Neural cell (in vitro differentiated cells): ENCODE results near the gene CASP12. TPM values are rescaled to one million over a fixed set of nuclear protein-coding genes. Genes with fewer than 3 reads are reported as not detected.

Experiments used
- H2AFZ ChIP-seq: fragments of 200-600, 300-800 bp; sonication (generic), shearing (Covaris generic); 2 replicates; pipeline ENCODE4 v1.6.0; 2014; ENCODE audit warnings: low read depth, mild to moderate bottlenecking, antibody characterized with exemption, low read length, moderate library complexity
- H3F3A ChIP-seq: fragments of 200-600 bp; shearing (Covaris generic); 2 replicates; pipeline ENCODE4 v1.6.1; 2016; ENCODE audit warnings: mild to moderate bottlenecking, moderate library complexity, mixed read lengths, antibody characterized with exemption, low read length; ENCODE audit not compliant: insufficient read depth, poor library complexity, severe bottlenecking
- H3K27ac ChIP-seq: fragments of 200-600, 300-800 bp; sonication (generic), shearing (Covaris generic); 2 replicates; pipeline ENCODE4 v1.5.1; 2014; ENCODE audit warnings: mild to moderate bottlenecking, low read length, moderate library complexity
- H3K27me3 ChIP-seq: fragments of 300-800, 200-600 bp; sonication (generic), shearing (Covaris generic); 2 replicates; pipeline ENCODE4 v1.6.0; 2014; ENCODE audit warnings: mild to moderate bottlenecking, low read depth, low read length, moderate library complexity; ENCODE audit not compliant: insufficient read depth
- H3K36me3 ChIP-seq: fragments of 300-800, 200-600 bp; sonication (generic), shearing (Covaris generic); 2 replicates; pipeline ENCODE4 v1.5.1; 2014; ENCODE audit warnings: mild to moderate bottlenecking, antibody characterized with exemption, low read length, moderate library complexity; ENCODE audit not compliant: insufficient read depth
- H3K4me2 ChIP-seq: fragments of 300-800, 200-600 bp; sonication (generic), shearing (Covaris generic); 2 replicates; pipeline ENCODE4 v1.6.0; 2014; ENCODE audit warnings: mild to moderate bottlenecking, low read length
- H3K4me3 ChIP-seq: fragments of 300-800, 200-600 bp; sonication (generic), shearing (Covaris generic); 2 replicates; pipeline ENCODE4 v1.5.1; 2014; ENCODE audit warnings: mild to moderate bottlenecking, low read length, moderate library complexity
- H3K79me2 ChIP-seq: fragments of 200-600 bp; shearing (Covaris generic); replicated peaks from 2 replicates; pipeline ENCODE4 v1.6.0; 2014; ENCODE audit warnings: mild to moderate bottlenecking, low read length, moderate library complexity; ENCODE audit not compliant: insufficient read depth
- H3K9ac ChIP-seq: fragments of 300-800, 200-600 bp; sonication (generic), shearing (Covaris generic); 2 replicates; pipeline ENCODE4 v1.6.1; 2016; ENCODE audit warnings: mild to moderate bottlenecking, low read length, mixed read lengths
- H3K9me2 ChIP-seq: fragments of 200-600 bp; shearing (Covaris generic); 2 replicates; pipeline ENCODE4 v1.6.1; 2016; ENCODE audit warnings: mild to moderate bottlenecking, low read length, mixed read lengths; ENCODE audit not compliant: insufficient read depth
- H3K9me3 ChIP-seq: fragments of 200-600, 300-800 bp; sonication (generic), shearing (Covaris generic); 2 replicates; pipeline ENCODE4 v1.6.1; 2016; ENCODE audit warnings: mild to moderate bottlenecking, mixed run types, low read length, moderate library complexity, mixed read lengths
- H4K20me1 ChIP-seq: fragments of 200-600 bp; shearing (Covaris generic); 2 replicates; pipeline ENCODE4 v1.6.1; 2016; ENCODE audit warnings: mild to moderate bottlenecking, mixed run types; ENCODE audit not compliant: insufficient read depth
- CTCF ChIP-seq: fragments of 450-650 bp; IDR thresholded peaks from 2 replicates; pipeline ENCODE4 v1.5.1; 2014; ENCODE audit warnings: antibody characterized with exemption, mild to moderate bottlenecking, moderate library complexity; ENCODE audit not compliant: poor library complexity, severe bottlenecking
- EP300 ChIP-seq: fragments of 450-650 bp; conservative IDR thresholded peaks from 2 replicates; pipeline ENCODE4 v1.6.1; 2014; ENCODE audit warnings: antibody characterized with exemption, mild to moderate bottlenecking, moderate library complexity; ENCODE audit not compliant: poor library complexity, severe bottlenecking
- EZH2 ChIP-seq: fragments of 200-600, 300-800 bp; shearing (Covaris generic), sonication (generic); IDR thresholded peaks from 2 replicates; pipeline ENCODE4 v1.6.1; 2014; ENCODE audit warnings: antibody characterized with exemption, low read length, borderline replicate concordance, mild to moderate bottlenecking; ENCODE audit not compliant: insufficient read depth, poor library complexity, severe bottlenecking
- MXI1 ChIP-seq: fragments of 450-650 bp; conservative IDR thresholded peaks from 2 replicates; pipeline ENCODE4 v1.6.1; 2014; ENCODE audit warnings: antibody characterized with exemption, mild to moderate bottlenecking; ENCODE audit not compliant: poor library complexity, severe bottlenecking
- POLR2AphosphoS5 ChIP-seq: IDR thresholded peaks from 2 replicates; pipeline ENCODE4 v1.6.1; 2012
- RAD21 ChIP-seq: fragments of 450-650 bp; conservative IDR thresholded peaks from 2 replicates; pipeline ENCODE4 v1.6.1; 2014; ENCODE audit warnings: antibody characterized with exemption, mild to moderate bottlenecking, moderate library complexity
- REST ChIP-seq: IDR thresholded peaks from 2 replicates; pipeline ENCODE4 v1.6.1; 2012; ENCODE audit warnings: borderline replicate concordance
- SMC3 ChIP-seq: fragments of 450-650 bp; conservative IDR thresholded peaks from 2 replicates; pipeline ENCODE4 v1.6.1; 2014; ENCODE audit warnings: antibody characterized with exemption, mild to moderate bottlenecking, moderate library complexity; ENCODE audit not compliant: poor library complexity
- TAF1 ChIP-seq: IDR thresholded peaks from 2 replicates; pipeline ENCODE4 v1.6.1; 2012; ENCODE audit warnings: low read depth
- polyA minus RNA-seq: library from RNA; depleted of rRNA, polyadenylated mRNA; stranded (reverse); fragments of >200 nt; gene quantifications from 2 replicates; pipeline ENCODE4 v1.2.3, GENCODE V29; 2014
- polyA plus RNA-seq: library from polyadenylated mRNA; depleted of rRNA; stranded (reverse); fragments of >200 nt; gene quantifications from 2 replicates; pipeline ENCODE4 v1.2.3, GENCODE V29; 2014

The CASP12 gene
- polyA plus RNA-seq (not detected in 2 replicates), polyA minus RNA-seq (not detected in 2 replicates)

- no peaks in the 10 kb centered on the region for H3F3A ChIP-seq
- H3K4me3 ChIP-seq = no peak within 1 kb of the TSS
- no peaks in the 10 kb centered on the region for H3K27me3 ChIP-seq
- no peaks in the 10 kb centered on the region for H3K36me3 ChIP-seq
- H3K9me2 ChIP-seq = no peaks in the 10 kb centered on the region
- TF ChIP-seq RAD21 = no peak
- TF ChIP-seq TAF1 = no peak
- no peak for TF ChIP-seq EZH2
- no peak for TF ChIP-seq CTCF
- TF ChIP-seq EP300 = no peak
- no peak for TF ChIP-seq SMC3
- TF ChIP-seq REST = no peak
- no peak for TF ChIP-seq MXI1
- TF ChIP-seq POLR2AphosphoS5 = no peak
- no peak within 1 kb of the TSS for H2AFZ ChIP-seq
- H4K20me1 ChIP-seq = no peaks in the 10 kb centered on the region
- no peaks in the 10 kb centered on the region for H3K9me3 ChIP-seq
- H3K27ac ChIP-seq = no peak within 1 kb of the TSS
- H3K4me2 ChIP-seq = no peak within 1 kb of the TSS
- H3K79me2 ChIP-seq = no peaks in the 10 kb centered on the region
- no peak within 1 kb of the TSS for H3K9ac ChIP-seq
Measured at GRCh38 chr11:104897891-104898684, at the start of gene CASP12. CASP12 (minus strand) TSS chr11:104898460.

- H3K36me3 ChIP-seq = no peaks in the 10 kb centered on the region
- H3K4me3 ChIP-seq = no peak overlapping the region
- TF ChIP-seq MXI1 (no peak), RAD21 (no peak), EZH2 (no peak), REST (no peak)
- no peaks in the 10 kb centered on the region for H3K9me3 ChIP-seq
- H3K79me2 ChIP-seq = no peaks in the 10 kb centered on the region
- H3K9ac ChIP-seq = no peak overlapping the region
- H4K20me1 ChIP-seq = no peaks in the 10 kb centered on the region
- H3F3A ChIP-seq = no peaks in the 10 kb centered on the region
- no peak overlapping the region for H3K4me2 ChIP-seq
- no peaks in the 10 kb centered on the region for H3K9me2 ChIP-seq
- H2AFZ ChIP-seq = no peak overlapping the region
- H3K27me3 ChIP-seq = no peaks in the 10 kb centered on the region
- H3K27ac ChIP-seq = no peak overlapping the region
Measured at GRCh38 chr11:104946907-104947306, 48.6 kb upstream of the CASP12 start.
